GM12865 (cell line): ENCODE data around the gene DSTN.

Experiments
- DNase-seq: peaks from one replicate; pipeline ENCODE4 v3.0.0; 2010; ENCODE audit warnings: low read depth
- H3K4me3 ChIP-seq: 2 replicates; pipeline ENCODE4 v1.5.1; 2011; ENCODE audit warnings: mild to moderate bottlenecking, low read depth, low read length, control low read depth
- CTCF ChIP-seq: IDR thresholded peaks from 2 replicates; pipeline ENCODE4 v1.5.1; 2011; ENCODE audit warnings: low read length, control low read depth, low read depth, inconsistent platforms; ENCODE audit not compliant: insufficient read depth; ENCODE audit errors: missing control alignments

Gene DSTN

GRCh38 chr20:17637985-17638640 lies 68.2 kb downstream of the DSTN start:
- TF ChIP-seq CTCF, result no peak
- DNase-seq, result no peak
- H3K4me3 ChIP-seq, result no peak overlapping the region

- H3K4me3 ChIP-seq, result no peak overlapping the region
- TF ChIP-seq CTCF, result no peak
- DNase-seq, result no peak
Measured at GRCh38 chr20:17638835-17639407, 69.0 kb downstream of the DSTN start.

DNA sequence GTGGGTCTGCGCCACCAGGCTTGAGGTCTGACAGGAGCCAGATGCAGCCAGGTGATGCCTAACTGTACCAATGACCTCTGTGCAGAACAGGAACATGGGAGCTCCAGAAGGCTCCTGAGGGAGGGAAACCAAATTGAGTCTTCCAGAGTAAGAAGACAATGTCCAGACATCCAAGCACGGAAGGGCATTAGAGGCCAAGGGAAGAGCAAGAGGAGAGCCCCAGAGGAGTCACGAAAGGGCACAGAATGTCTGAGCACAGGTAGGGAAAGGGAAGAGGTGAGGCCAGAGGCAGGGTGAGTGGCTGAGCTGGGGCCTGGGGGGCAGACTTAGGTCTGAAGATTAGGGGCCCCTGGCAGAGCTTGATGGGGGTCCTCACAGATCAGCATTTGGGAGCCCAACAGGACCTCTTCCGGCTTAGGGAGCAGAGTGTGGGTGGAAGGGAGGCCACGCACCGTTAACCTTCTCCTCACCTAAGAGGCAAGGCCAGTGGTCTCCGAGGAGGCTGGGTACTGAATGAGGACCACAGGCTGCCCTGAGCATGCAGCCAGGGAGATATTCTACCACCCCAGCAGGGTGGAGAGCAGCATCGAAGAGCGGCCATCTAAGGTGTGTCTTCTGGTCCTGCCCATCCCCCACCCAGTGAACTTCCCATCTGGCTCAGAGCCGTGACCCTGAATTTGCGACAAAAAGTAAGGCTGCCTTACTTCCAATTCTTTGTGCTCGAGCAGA lies 70.4 kb downstream of the DSTN start:
- H3K4me3 ChIP-seq, result no peak overlapping the region
- no peak for TF ChIP-seq CTCF
- no peak for DNase-seq

DNA sequence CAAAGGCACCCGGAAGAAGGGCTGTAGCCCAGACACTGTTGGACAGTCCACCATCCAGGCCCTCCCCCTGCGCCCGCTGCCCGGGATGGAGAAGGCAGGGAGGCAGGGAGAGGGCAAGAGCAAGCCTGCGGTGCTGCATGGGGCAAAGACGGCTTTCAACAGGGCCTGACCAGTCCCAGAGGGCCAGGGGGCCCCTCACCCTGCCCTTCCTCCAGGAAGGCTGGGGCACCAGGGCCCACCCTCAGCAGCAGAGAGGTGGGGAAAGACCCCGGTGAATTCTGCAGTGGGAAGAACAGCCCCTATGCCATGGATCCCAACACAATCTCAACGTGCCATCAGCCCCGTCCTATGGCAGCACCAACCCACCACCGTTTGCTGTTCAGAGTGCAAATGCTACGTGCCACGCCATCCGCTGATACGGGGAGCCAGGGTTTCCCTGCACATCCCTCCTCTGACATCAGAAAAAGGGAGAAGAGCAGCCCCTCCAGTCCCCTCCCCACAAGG lies 71.1 kb downstream of the DSTN start:
- H3K4me3 ChIP-seq, result no peak overlapping the region
- no peak for TF ChIP-seq CTCF
- no peak for DNase-seq

- DNase-seq, result no peak
- H3K4me3 ChIP-seq, result no peak overlapping the region
- TF ChIP-seq CTCF, result no peak
Measured at GRCh38 chr20:17641520-17641964, 71.7 kb downstream of the DSTN start.

- TF ChIP-seq CTCF, result no peak
- H3K4me3 ChIP-seq, result no peak overlapping the region
- DNase-seq, result no peak
Measured at GRCh38 chr20:17641993-17642392, 72.1 kb downstream of the DSTN start.
